ENCODE results near the gene FUT7. TPM values are rescaled to one million over a fixed set of nuclear protein-coding genes. Genes with fewer than 3 reads are reported as not detected.

FUT7 gene
- total RNA-seq, 5 donors from 2014 or later (not counting 1 experiment from before 2014, with no cell fraction given) = 1.1 to 7.7 (median 5.1) TPM

- Histone ChIP-seq H3K4me3 (ENCODE audit: control insufficient read depth in 1 of 2, extremely low read depth in 1 of 2, low read length in 1 of 2) (no peak overlapping the region), H3K4me1 (ENCODE audit: control insufficient read depth in 1 of 2, extremely low read depth in 1 of 2, insufficient read depth in 2 of 2, low read length in 2 of 2) (peaks cover 12 to 27% of the 10 kb centered on the region in 2 experiments), H3K36me3 (ENCODE audit: control insufficient read depth in 2 of 2, extremely low read depth in 1 of 2, insufficient read depth in 1 of 2, low read length in 1 of 2) (no peaks in the 10 kb centered on the region), H3K27me3 (replicated peaks in 1 of 2; ENCODE audit: control insufficient read depth in 2 of 2, extremely low read depth in 1 of 2, insufficient read depth in 2 of 2, low read length in 1 of 2) (peaks cover 2 to 57% of the 10 kb centered on the region in 2 experiments), H3K9me3 (no peaks in the 10 kb centered on the region), H3K27ac (ENCODE audit: low read length) (no peak overlapping the region)
- ATAC-seq (replicated peaks in 1 of 4) = no peak
- Mint-ChIP-seq H3K27me3 (peaks cover 0 to 15% of the 10 kb centered on the region in 2 donors), H3K4me3 (no peak overlapping the region), H3K9me3 (no peaks in the 10 kb centered on the region), H3K27ac (no peak overlapping the region), H3K36me3 (no peaks in the 10 kb centered on the region), H3K4me1 (peaks cover 10 to 18% (median 12%) of the 10 kb centered on the region in 3 donors)
- no peak for DNase-seq
- CTCF ChIA-PET = no interaction called here
- POLR2A ChIA-PET = no interaction called here
- WGBS (ENCODE audit: insufficient coverage) = 89% methylated on average over 11 of the region's 32 CpGs
Observed at GRCh38 chr9:137039611-137040366, 7.9 kb upstream of the FUT7 start.

- ATAC-seq (replicated peaks in 1 of 4) = no peak
Observed at GRCh38 chr9:137038916-137039315, 7.0 kb upstream of the FUT7 start.

GRCh38 chr9:137037483-137037882, 5.6 kb upstream of the FUT7 start:
- ATAC-seq (replicated peaks in 1 of 4) (no peak), DNase-seq (no peak)
- no peak overlapping the region for H3K27ac Mint-ChIP-seq
- ChIA-PET POLR2A (no interaction called here), CTCF (no interaction called here)
- no peaks in the 10 kb centered on the region for H3K9me3 ChIP-seq
- 88% methylated on average over 5 of the region's 10 CpGs for WGBS (ENCODE audit: insufficient coverage)
- no peaks in the 10 kb centered on the region for H3K9me3 Mint-ChIP-seq
- peaks cover 16 to 23% (median 19%) of the 10 kb centered on the region in 3 donors for H3K4me1 Mint-ChIP-seq
- no peaks in the 10 kb centered on the region for H3K36me3 ChIP-seq (ENCODE audit: control insufficient read depth in 2 of 2, extremely low read depth in 1 of 2, insufficient read depth in 1 of 2, low read length in 1 of 2)
- peaks cover 0 to 34% of the 10 kb centered on the region in 2 experiments for H3K27me3 ChIP-seq (replicated peaks in 1 of 2; ENCODE audit: control insufficient read depth in 2 of 2, extremely low read depth in 1 of 2, insufficient read depth in 2 of 2, low read length in 1 of 2)
- no peaks in the 10 kb centered on the region for H3K36me3 Mint-ChIP-seq
- H3K4me1 ChIP-seq (ENCODE audit: control insufficient read depth in 1 of 2, extremely low read depth in 1 of 2, insufficient read depth in 2 of 2, low read length in 2 of 2) = peaks cover 2 to 32% of the 10 kb centered on the region in 2 experiments
- H3K4me3 ChIP-seq (ENCODE audit: control insufficient read depth in 1 of 2, extremely low read depth in 1 of 2, low read length in 1 of 2) = no peak overlapping the region
- no peak overlapping the region for H3K4me3 Mint-ChIP-seq
- H3K27me3 Mint-ChIP-seq = peaks cover 0 to 3% of the 10 kb centered on the region in 2 donors
- no peak overlapping the region for H3K27ac ChIP-seq (ENCODE audit: low read length)

More at GRCh38 chr9:137038916-137039315, 7.0 kb upstream of the FUT7 start:
- no peak overlapping the region for H3K27ac ChIP-seq (ENCODE audit: low read length)
- H3K27me3 ChIP-seq (replicated peaks in 1 of 2; ENCODE audit: control insufficient read depth in 2 of 2, extremely low read depth in 1 of 2, insufficient read depth in 2 of 2, low read length in 1 of 2) = peaks cover 2 to 48% of the 10 kb centered on the region in 2 experiments
- H3K9me3 Mint-ChIP-seq = no peaks in the 10 kb centered on the region
- peaks cover 0 to 9% of the 10 kb centered on the region in 2 donors for H3K27me3 Mint-ChIP-seq
- H3K9me3 ChIP-seq = no peaks in the 10 kb centered on the region
- no peak overlapping the region for H3K4me3 Mint-ChIP-seq
- H3K27ac Mint-ChIP-seq = no peak overlapping the region
- DNase-seq = no peak
- ChIA-PET CTCF (interaction anchor here in 1 of 2 donors (1.0 kb wide), 1 partner anchor 91 kb away, joined by 4 read pairs; no protein-coding TSS in a partner anchor), POLR2A (no interaction called here)
- H3K4me3 ChIP-seq (ENCODE audit: control insufficient read depth in 1 of 2, extremely low read depth in 1 of 2, low read length in 1 of 2) = no peak overlapping the region
- no peaks in the 10 kb centered on the region for H3K36me3 Mint-ChIP-seq
- H3K4me1 Mint-ChIP-seq = peaks cover 10 to 15% (median 13%) of the 10 kb centered on the region in 3 donors
- peaks cover 4 to 26% of the 10 kb centered on the region in 2 experiments for H3K4me1 ChIP-seq (ENCODE audit: control insufficient read depth in 1 of 2, extremely low read depth in 1 of 2, insufficient read depth in 2 of 2, low read length in 2 of 2)
- H3K36me3 ChIP-seq (ENCODE audit: control insufficient read depth in 2 of 2, extremely low read depth in 1 of 2, insufficient read depth in 1 of 2, low read length in 1 of 2) = no peaks in the 10 kb centered on the region
- 86% methylated on average over 5 of the region's 9 CpGs for whole genome bisulfite sequencing (ENCODE audit: insufficient coverage)

- Histone ChIP-seq H3K4me1 (ENCODE audit: control insufficient read depth in 1 of 2, extremely low read depth in 1 of 2, insufficient read depth in 2 of 2, low read length in 2 of 2) (peaks cover 2 to 37% of the 10 kb centered on the region in 2 experiments), H3K27ac (ENCODE audit: low read length) (no peak overlapping the region), H3K4me3 (ENCODE audit: control insufficient read depth in 1 of 2, extremely low read depth in 1 of 2, low read length in 1 of 2) (no peak overlapping the region), H3K36me3 (ENCODE audit: control insufficient read depth in 2 of 2, extremely low read depth in 1 of 2, insufficient read depth in 1 of 2, low read length in 1 of 2) (no peaks in the 10 kb centered on the region), H3K27me3 (replicated peaks in 1 of 2; ENCODE audit: control insufficient read depth in 2 of 2, extremely low read depth in 1 of 2, insufficient read depth in 2 of 2, low read length in 1 of 2) (peaks cover 0 to 34% of the 10 kb centered on the region in 2 experiments), H3K9me3 (no peaks in the 10 kb centered on the region)
- 80% methylated on average over 2 of the region's 13 CpGs for WGBS (ENCODE audit: insufficient coverage)
- peaks cover 19 to 26% (median 23%) of the 10 kb centered on the region in 3 donors for H3K4me1 Mint-ChIP-seq
- no peak overlapping the region for H3K4me3 Mint-ChIP-seq
- ChIA-PET CTCF (no interaction called here), POLR2A (no interaction called here)
- DNase-seq (no peak), ATAC-seq (replicated peaks in 1 of 4) (no peak)
- H3K9me3 Mint-ChIP-seq = no peaks in the 10 kb centered on the region
- H3K27ac Mint-ChIP-seq = no peak overlapping the region
- H3K36me3 Mint-ChIP-seq = no peaks in the 10 kb centered on the region
- H3K27me3 Mint-ChIP-seq = peaks cover 0 to 3% of the 10 kb centered on the region in 2 donors
Observed at GRCh38 chr9:137037035-137037434, 5.1 kb upstream of the FUT7 start.

GRCh38 chr9:137035937-137036336, 4.0 kb upstream of the FUT7 start:
- ATAC-seq (replicated peaks in 1 of 4) = no peak
- ChIA-PET POLR2A (no interaction called here), CTCF (interaction anchor here in 1 of 2 donors (0.9 to 1.9 kb wide), 9 partner anchors 10 to 245 kb away, joined by 3 to 19 read pairs (median 5); partner anchors contain the start of genes AJM1, MAN1B1, NPDC1 and TMEM141)
- no peaks in the 10 kb centered on the region for H3K36me3 ChIP-seq (ENCODE audit: control insufficient read depth in 2 of 2, extremely low read depth in 1 of 2, insufficient read depth in 1 of 2, low read length in 1 of 2)
- H3K9me3 Mint-ChIP-seq = no peaks in the 10 kb centered on the region
- WGBS (ENCODE audit: insufficient coverage) = 94% methylated on average over 8 of the region's 8 CpGs
- H3K9me3 ChIP-seq = no peaks in the 10 kb centered on the region
- H3K4me1 ChIP-seq (ENCODE audit: control insufficient read depth in 1 of 2, extremely low read depth in 1 of 2, insufficient read depth in 2 of 2, low read length in 2 of 2) = peaks cover 2 to 48% of the 10 kb centered on the region in 2 experiments
- H3K4me3 Mint-ChIP-seq = no peak overlapping the region
- peaks cover 22 to 32% (median 28%) of the 10 kb centered on the region in 3 donors for H3K4me1 Mint-ChIP-seq
- no peaks in the 10 kb centered on the region for H3K36me3 Mint-ChIP-seq
- no peak overlapping the region for H3K27ac ChIP-seq (ENCODE audit: low read length)
- H3K27me3 ChIP-seq (replicated peaks in 1 of 2; ENCODE audit: control insufficient read depth in 2 of 2, extremely low read depth in 1 of 2, insufficient read depth in 2 of 2, low read length in 1 of 2) = peaks cover 0 to 25% of the 10 kb centered on the region in 2 experiments
- H3K27ac Mint-ChIP-seq = no peak overlapping the region
- peaks cover 0 to 3% of the 10 kb centered on the region in 2 donors for H3K27me3 Mint-ChIP-seq
- no peak overlapping the region for H3K4me3 ChIP-seq (ENCODE audit: control insufficient read depth in 1 of 2, extremely low read depth in 1 of 2, low read length in 1 of 2)
- no peak for DNase-seq

GRCh38 chr9:137035507-137035834, 3.6 kb upstream of the FUT7 start:
- Mint-ChIP-seq H3K4me3 (peak overlapping the region in 1 of 3 donors; percentile 82), H3K9me3 (no peaks in the 10 kb centered on the region), H3K27ac (peak overlapping the region; percentile 88 to 93), H3K4me1 (peaks cover 27 to 37% (median 32%) of the 10 kb centered on the region in 3 donors), H3K27me3 (peaks cover 0 to 3% of the 10 kb centered on the region in 2 donors), H3K36me3 (no peaks in the 10 kb centered on the region)
- ChIA-PET CTCF (interaction anchor here (0.6 to 1.9 kb wide), 15 partner anchors 9 to 596 kb away, joined by 3 to 19 read pairs (median 5); partner anchors contain the start of genes AJM1 (in 1 of the 2), MAN1B1 (in 1 of the 2), NPDC1 (in 1 of the 2) and TMEM141 (in 1 of the 2)), POLR2A (interaction anchor here in 1 of 2 donors (0.6 kb wide), 1 partner anchor 247 kb away, joined by 3 read pairs; no protein-coding TSS in a partner anchor)
- WGBS (ENCODE audit: insufficient coverage) = 54% methylated on average over 4 of the region's 9 CpGs
- Histone ChIP-seq H3K9me3 (no peaks in the 10 kb centered on the region), H3K27me3 (replicated peaks in 1 of 2; ENCODE audit: control insufficient read depth in 2 of 2, extremely low read depth in 1 of 2, insufficient read depth in 2 of 2, low read length in 1 of 2) (peaks cover 0 to 24% of the 10 kb centered on the region in 2 experiments), H3K4me1 (ENCODE audit: control insufficient read depth in 1 of 2, extremely low read depth in 1 of 2, insufficient read depth in 2 of 2, low read length in 2 of 2) (peaks cover 2 to 52% of the 10 kb centered on the region in 2 experiments), H3K27ac (ENCODE audit: low read length) (no peak overlapping the region), H3K4me3 (ENCODE audit: control insufficient read depth in 1 of 2, extremely low read depth in 1 of 2, low read length in 1 of 2) (no peak overlapping the region), H3K36me3 (ENCODE audit: control insufficient read depth in 2 of 2, extremely low read depth in 1 of 2, insufficient read depth in 1 of 2, low read length in 1 of 2) (no peaks in the 10 kb centered on the region)
- ATAC-seq (replicated peaks in 1 of 4) = peak in 1 of 4 experiments; percentile 16
- no peak for DNase-seq

All from T-cell (primary cell).